GM11168 (cell line): Measurements from ENCODE around the gene GLDC.

Experiments
- in situ Hi-C: fragments of 300-500 bp; cut with MboI; formaldehyde crosslinking; loops from one replicate; pipeline ENCODE4 v1.12.0; 2022; ENCODE audit warnings: low sequenced_read_pairs; ENCODE audit not compliant: unreplicated experiment

GLDC gene

GRCh38 chr9:6538666-6539071 lies 106.9 kb downstream of the GLDC start:
- in situ Hi-C loops: no loop called here

GRCh38 chr9:6535594-6535993 lies 109.9 kb downstream of the GLDC start:
- in situ Hi-C loops: no loop called here

- in situ Hi-C loops: no loop called here
Measured at GRCh38 chr9:6525326-6526045, 120.0 kb downstream of the GLDC start.

GRCh38 chr9:6522263-6522662 lies 123.3 kb downstream of the GLDC start:
- in situ Hi-C loops: no loop called here

- in situ Hi-C loops: no loop called here
Measured at GRCh38 chr9:6512085-6512657, 133.4 kb downstream of the GLDC start.

- in situ Hi-C loops: no loop called here
Measured at GRCh38 chr9:6506571-6506970, 139.0 kb downstream of the GLDC start.

- in situ Hi-C loops: no loop called here
Measured at GRCh38 chr9:6502399-6502798, 143.1 kb downstream of the GLDC start.

GRCh38 chr9:6501526-6502210 lies 143.9 kb downstream of the GLDC start:
- in situ Hi-C loops: no loop called here

GRCh38 chr9:6498982-6499381 lies 146.5 kb downstream of the GLDC start:
- in situ Hi-C loops: loop anchor here (25.0 kb wide), 1 partner anchor 137 kb away; no protein-coding TSS in a partner anchor

- in situ Hi-C loops: loop anchor here (25.0 kb wide), 1 partner anchor 133 kb away; no protein-coding TSS in a partner anchor
Measured at GRCh38 chr9:6495466-6495865, 150.1 kb downstream of the GLDC start.

- in situ Hi-C loops: loop anchor here (25.0 kb wide), 1 partner anchor 129 kb away; no protein-coding TSS in a partner anchor
Measured at GRCh38 chr9:6490863-6491262, 154.7 kb downstream of the GLDC start.

GRCh38 chr9:6489099-6489498 lies 156.4 kb downstream of the GLDC start:
- in situ Hi-C loops: loop anchor here (25.0 kb wide), 1 partner anchor 127 kb away; no protein-coding TSS in a partner anchor

- in situ Hi-C loops: loop anchor here (25.0 kb wide), 1 partner anchor 126 kb away; no protein-coding TSS in a partner anchor
Measured at GRCh38 chr9:6488395-6488794, 157.1 kb downstream of the GLDC start.

GRCh38 chr9:6484210-6484609 lies 161.3 kb downstream of the GLDC start:
- in situ Hi-C loops: loop anchor here (25.0 kb wide), 1 partner anchor 122 kb away; no protein-coding TSS in a partner anchor
